GM21576 (cell line): Measurements from ENCODE around the gene CPZ.

Experiments used
- ATAC-seq: cut with Tn5 transposase; IDR thresholded peaks from one replicate; pipeline ENCODE4 v1.9.1; 2021; ENCODE audit warnings: mild to moderate bottlenecking, moderate library complexity; ENCODE audit not compliant: unreplicated experiment

The CPZ gene

GRCh38 chr4:8592366-8593263 lies at the start of gene CPZ:
CPZ (plus strand) TSS chr4:8592765; CDS start chr4:8592834, 69 bp downstream.
- ATAC-seq, result no peak

- no peak for ATAC-seq
Measured at GRCh38 chr4:8542776-8543525, 49.6 kb upstream of the CPZ start.

GRCh38 chr4:8543623-8544022 lies 48.9 kb upstream of the CPZ start:
- ATAC-seq, result no peak

GRCh38 chr4:8544282-8544681 lies 48.3 kb upstream of the CPZ start:
- ATAC-seq, result no peak

- ATAC-seq, result no peak
Measured at GRCh38 chr4:8544741-8545438, 47.7 kb upstream of the CPZ start.

GRCh38 chr4:8545439-8545765 lies 47.2 kb upstream of the CPZ start:
- ATAC-seq, result no peak

- no peak for ATAC-seq
Measured at GRCh38 chr4:8546766-8547107, 45.8 kb upstream of the CPZ start.

- ATAC-seq, result no peak
Measured at GRCh38 chr4:8547108-8547911, 45.3 kb upstream of the CPZ start.

- no peak for ATAC-seq
Measured at GRCh38 chr4:8547912-8548730, 44.4 kb upstream of the CPZ start.

GRCh38 chr4:8548731-8549351 lies 43.7 kb upstream of the CPZ start:
- ATAC-seq, result no peak

- no peak for ATAC-seq
Measured at GRCh38 chr4:8549352-8549931, 43.1 kb upstream of the CPZ start.

GRCh38 chr4:8550691-8551090 lies 41.9 kb upstream of the CPZ start:
- no peak for ATAC-seq

GRCh38 chr4:8552024-8552423 lies 40.5 kb upstream of the CPZ start:
- no peak for ATAC-seq

- ATAC-seq, result no peak
Measured at GRCh38 chr4:8552581-8553205, 39.9 kb upstream of the CPZ start.

- ATAC-seq, result no peak
Measured at GRCh38 chr4:8553216-8553615, 39.3 kb upstream of the CPZ start.

- ATAC-seq, result no peak
Measured at GRCh38 chr4:8553991-8554405, 38.6 kb upstream of the CPZ start.

GRCh38 chr4:8554555-8555100 lies 37.9 kb upstream of the CPZ start:
- ATAC-seq, result no peak

GRCh38 chr4:8555716-8556115 lies 36.8 kb upstream of the CPZ start:
- no peak for ATAC-seq
